DOHH2 (cell line): Measurements from ENCODE around the gene RPUSD2.

Experiments
- H3F3A ChIP-seq: fragments of 200-600 bp; sonication (generic), shearing (Covaris generic); 2 replicates; pipeline ENCODE4 v1.6.0; 2016; ENCODE audit warnings: antibody characterized with exemption, mild to moderate bottlenecking; ENCODE audit not compliant: control insufficient read depth, insufficient read depth
- H3K27ac ChIP-seq: fragments of 200-600 bp; sonication (generic); 2 replicates; pipeline ENCODE4 v1.5.1; 2014; ENCODE audit warnings: low read depth, mild to moderate bottlenecking, low read length, moderate library complexity
- H3K27me3 ChIP-seq: fragments of 200-600 bp; sonication (generic); 2 replicates; pipeline ENCODE4 v1.6.1; 2014; ENCODE audit warnings: mild to moderate bottlenecking, low read length, mixed read lengths; ENCODE audit not compliant: control insufficient read depth
- H3K36me3 ChIP-seq: fragments of 200-600 bp; sonication (generic); 2 replicates; pipeline ENCODE4 v1.6.1; 2014; ENCODE audit warnings: mild to moderate bottlenecking, low read length, moderate library complexity, mixed read lengths; ENCODE audit not compliant: control insufficient read depth
- H3K4me1 ChIP-seq: fragments of 200-600 bp; sonication (generic); 2 replicates; pipeline ENCODE4 v1.6.1; 2014; ENCODE audit warnings: mild to moderate bottlenecking, low read length, mixed read lengths; ENCODE audit not compliant: control insufficient read depth
- H3K4me2 ChIP-seq: fragments of 200-600 bp; sonication (generic); 2 replicates; pipeline ENCODE4 v1.6.0; 2014; ENCODE audit warnings: mild to moderate bottlenecking, low read length, moderate library complexity
- H3K4me3 ChIP-seq: fragments of 200-600 bp; sonication (generic); 2 replicates; pipeline ENCODE4 v1.5.1; 2014; ENCODE audit warnings: mild to moderate bottlenecking, low read length, mixed read lengths
- H3K79me2 ChIP-seq: fragments of 200-600 bp; sonication (generic); 2 replicates; pipeline ENCODE4 v1.6.1; 2014; ENCODE audit warnings: mild to moderate bottlenecking, low read length, mixed read lengths; ENCODE audit not compliant: control insufficient read depth
- H3K9me2 ChIP-seq: fragments of 200-600 bp; sonication (generic); replicated peaks from 2 replicates; pipeline ENCODE4 v1.6.1; 2014; ENCODE audit warnings: mild to moderate bottlenecking, low read length, mixed read lengths; ENCODE audit not compliant: control insufficient read depth
- H3K9me3 ChIP-seq: fragments of 200-600 bp; sonication (generic); 2 replicates; pipeline ENCODE4 v1.6.1; 2014; ENCODE audit warnings: antibody characterized with exemption, low read length, mixed read lengths; ENCODE audit not compliant: control insufficient read depth, insufficient read depth
- H4K20me1 ChIP-seq: fragments of 200-600 bp; sonication (generic); 2 replicates; pipeline ENCODE4 v1.6.0; 2014; ENCODE audit warnings: low read depth, mild to moderate bottlenecking, antibody characterized with exemption, low read length, moderate library complexity; ENCODE audit not compliant: control insufficient read depth, insufficient read depth
- CTCF ChIP-seq: fragments of 200-600 bp; sonication (generic); IDR thresholded peaks from one replicate; pipeline ENCODE4 v1.5.1; 2014; ENCODE audit warnings: antibody characterized with exemption, mild to moderate bottlenecking, low read depth, low read length; ENCODE audit not compliant: poor library complexity, severe bottlenecking
- EZH2phosphoT487 ChIP-seq: fragments of 200-600 bp; sonication (generic); IDR thresholded peaks from 2 replicates; pipeline ENCODE4 v1.6.1; 2017; ENCODE audit warnings: borderline replicate concordance, mild to moderate bottlenecking, antibody characterized with exemption, low read length, moderate library complexity, mixed read lengths

RPUSD2 gene

DNA sequence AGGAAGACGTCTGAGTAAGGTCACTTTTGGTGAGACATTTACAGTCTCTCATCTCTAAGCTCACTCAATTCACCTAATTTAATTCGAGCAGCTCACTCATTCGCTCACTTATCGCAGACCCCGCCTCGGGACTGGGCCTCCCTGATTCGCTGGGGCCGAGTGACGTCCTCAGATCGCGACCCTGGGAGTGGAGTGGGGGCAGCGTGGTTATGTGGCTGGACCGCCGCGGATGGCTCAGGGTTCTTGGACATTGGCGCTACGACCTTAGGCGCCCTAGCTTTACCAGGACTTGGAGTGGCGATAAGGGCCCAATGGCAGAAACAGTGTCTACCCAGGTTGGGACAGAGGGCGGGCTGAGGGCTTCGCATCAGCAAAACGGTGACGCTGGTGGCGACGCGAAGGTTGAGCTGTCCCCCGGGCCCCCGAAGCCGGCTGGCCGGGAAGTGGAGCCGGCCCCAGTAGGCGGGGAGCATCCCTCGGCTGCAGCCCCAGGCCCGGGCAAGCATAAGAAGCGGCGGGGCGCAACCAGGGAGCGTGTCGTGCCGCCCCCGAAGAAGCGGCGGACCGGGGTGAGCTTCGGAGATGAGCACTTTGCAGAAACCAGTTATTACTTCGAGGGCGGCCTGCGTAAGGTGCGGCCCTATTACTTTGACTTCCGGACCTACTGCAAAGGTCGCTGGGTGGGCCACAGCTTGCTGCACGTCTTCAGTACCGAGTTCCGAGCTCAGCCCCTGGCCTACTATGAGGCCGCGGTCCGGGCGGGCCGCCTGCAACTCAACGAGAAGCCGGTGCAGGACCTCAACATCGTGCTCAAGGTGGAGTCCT lies at the start of gene RPUSD2:
Gene RPUSD2 (plus strand): TSS at position 171 of the 825 bp plus-strand sequence. CDS start 39 bp downstream, at position 210.
- Histone ChIP-seq H3K4me1 (peaks cover 40% of the 10 kb centered on the region), H3K9me2 (no peaks in the 10 kb centered on the region)

DNA sequence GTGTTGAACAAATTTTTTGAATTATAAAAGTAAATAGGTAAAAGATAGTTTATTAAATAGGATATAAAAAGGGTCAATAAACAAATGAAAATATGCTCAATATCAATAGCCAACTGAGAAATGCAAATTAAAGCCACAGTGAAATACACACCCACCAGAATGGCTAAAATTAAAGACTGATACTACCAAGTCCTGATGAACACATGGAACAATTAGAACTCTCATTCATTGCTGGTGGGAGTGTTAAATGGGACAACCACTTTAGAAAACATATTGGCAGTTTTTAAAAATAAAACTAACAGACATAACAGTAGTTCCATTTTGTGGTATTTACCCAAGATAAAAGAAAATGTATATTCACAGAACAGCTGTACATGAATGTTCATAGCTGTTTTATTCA lies 45.5 kb upstream of the RPUSD2 start:
- Histone ChIP-seq H3F3A (no peaks in the 10 kb centered on the region; the same call in 1 of the 2 replicates), H3K9me3 (no peaks in the 10 kb centered on the region), H3K4me3 (no peak overlapping the region), H3K4me2 (no peak overlapping the region), H3K27ac (no peak overlapping the region), H3K79me2 (no peaks in the 10 kb centered on the region), H3K36me3 (no peaks in the 10 kb centered on the region), H3K4me1 (peaks cover 11% of the 10 kb centered on the region), H3K9me2 (no peaks in the 10 kb centered on the region), H4K20me1 (no peaks in the 10 kb centered on the region), H3K27me3 (peaks cover 16% of the 10 kb centered on the region)
- TF ChIP-seq EZH2phosphoT487 (no peak), CTCF (no peak)

More for the DNA sequence above, at the start of gene RPUSD2:
- Histone ChIP-seq H3F3A (peaks cover 4% of the 10 kb centered on the region; the same call in 1 of the 2 replicates), H4K20me1 (peaks cover 10% of the 10 kb centered on the region; the same call in 1 of the 2 replicates), H3K4me3 (peak within 1 kb of the TSS; percentile 82), H3K9me3 (no peaks in the 10 kb centered on the region), H3K36me3 (peaks cover 30% of the 10 kb centered on the region), H3K27me3 (no peaks in the 10 kb centered on the region), H3K27ac (peak within 1 kb of the TSS; percentile 30; the same call in 1 of the 2 replicates), H3K4me2 (peak within 1 kb of the TSS; percentile 76), H3K79me2 (peaks cover 43% of the 10 kb centered on the region)
- TF ChIP-seq EZH2phosphoT487, result no peak
- TF ChIP-seq CTCF, result no peak

GRCh38 chr15:40525855-40526254 lies 43.2 kb upstream of the RPUSD2 start:
- no peak overlapping the region for H3K4me3 ChIP-seq
- H3K27ac ChIP-seq, result no peak overlapping the region
- no peaks in the 10 kb centered on the region for H3K9me2 ChIP-seq
- no peaks in the 10 kb centered on the region for H3K36me3 ChIP-seq
- peaks cover 16% of the 10 kb centered on the region for H3K27me3 ChIP-seq
- no peaks in the 10 kb centered on the region for H3K9me3 ChIP-seq
- H3K4me2 ChIP-seq, result no peak overlapping the region
- H4K20me1 ChIP-seq, result no peaks in the 10 kb centered on the region
- peaks cover 6% of the 10 kb centered on the region for H3K4me1 ChIP-seq
- no peaks in the 10 kb centered on the region for H3K79me2 ChIP-seq
- H3F3A ChIP-seq, result no peaks in the 10 kb centered on the region; the same call in 1 of the 2 replicates
- TF ChIP-seq CTCF, result no peak
- TF ChIP-seq EZH2phosphoT487, result no peak
